Skeletal muscle satellite cell (primary cell): ENCODE results near the gene SIPA1L2.
A peak's percentile ranks its signal among the peaks of the same experiment; 100 is the strongest.

Experiments used
- H3K27me3 ChIP-seq: 2 replicates; pipeline ENCODE4 v1.7.0; 2013; ENCODE audit warnings: low read length; ENCODE audit not compliant: control insufficient read depth, insufficient read depth
- H3K36me3 ChIP-seq: 2 replicates; pipeline ENCODE4 v1.7.0; 2013; ENCODE audit warnings: mild to moderate bottlenecking, control low read depth, low read length; ENCODE audit not compliant: insufficient read depth
- H3K4me1 ChIP-seq: 2 replicates; pipeline ENCODE4 v1.7.0; 2013; ENCODE audit warnings: low read length; ENCODE audit not compliant: control insufficient read depth, insufficient read depth
- H3K4me2 ChIP-seq: 2 replicates; pipeline ENCODE4 v1.7.0; 2013; ENCODE audit warnings: mild to moderate bottlenecking, low read length
- H3K4me3 ChIP-seq: 2 replicates; pipeline ENCODE4 v1.7.0; 2013; ENCODE audit warnings: low read length
- H3K9ac ChIP-seq: 2 replicates; pipeline ENCODE4 v1.7.0; 2013; ENCODE audit warnings: mild to moderate bottlenecking, low read depth, low read length, moderate library complexity
- H3K9me3 ChIP-seq: replicated peaks from 2 replicates; pipeline ENCODE4 v1.7.0; 2013; ENCODE audit warnings: mild to moderate bottlenecking, control low read depth, low read length

The SIPA1L2 gene

DNA sequence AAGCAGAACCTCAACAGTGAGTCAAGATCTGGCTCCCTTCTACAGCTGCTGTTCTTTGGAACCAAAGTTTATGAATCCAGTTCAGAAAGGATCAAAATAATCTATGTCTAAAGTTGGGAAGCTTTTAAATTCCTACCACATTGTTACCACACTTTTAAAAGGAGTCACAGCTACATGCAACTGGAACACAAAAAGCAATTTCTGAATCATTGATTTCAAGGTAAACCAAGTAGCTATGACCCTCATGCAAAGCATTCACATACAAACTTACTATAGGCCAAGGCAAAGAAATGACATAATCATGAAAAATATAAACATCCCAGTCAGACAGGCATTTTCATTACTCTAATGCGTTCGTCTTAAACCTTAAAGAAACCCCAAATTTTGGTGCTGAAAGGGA, 3.5 kb downstream of the SIPA1L2 start:
- no peak overlapping the region for H3K4me2 ChIP-seq
- no peak overlapping the region for H3K9ac ChIP-seq
- peaks cover 17% of the 10 kb centered on the region for H3K4me1 ChIP-seq
- no peaks in the 10 kb centered on the region for H3K27me3 ChIP-seq
- H3K36me3 ChIP-seq, result no peaks in the 10 kb centered on the region
- H3K9me3 ChIP-seq, result no peaks in the 10 kb centered on the region
- no peak overlapping the region for H3K4me3 ChIP-seq

DNA sequence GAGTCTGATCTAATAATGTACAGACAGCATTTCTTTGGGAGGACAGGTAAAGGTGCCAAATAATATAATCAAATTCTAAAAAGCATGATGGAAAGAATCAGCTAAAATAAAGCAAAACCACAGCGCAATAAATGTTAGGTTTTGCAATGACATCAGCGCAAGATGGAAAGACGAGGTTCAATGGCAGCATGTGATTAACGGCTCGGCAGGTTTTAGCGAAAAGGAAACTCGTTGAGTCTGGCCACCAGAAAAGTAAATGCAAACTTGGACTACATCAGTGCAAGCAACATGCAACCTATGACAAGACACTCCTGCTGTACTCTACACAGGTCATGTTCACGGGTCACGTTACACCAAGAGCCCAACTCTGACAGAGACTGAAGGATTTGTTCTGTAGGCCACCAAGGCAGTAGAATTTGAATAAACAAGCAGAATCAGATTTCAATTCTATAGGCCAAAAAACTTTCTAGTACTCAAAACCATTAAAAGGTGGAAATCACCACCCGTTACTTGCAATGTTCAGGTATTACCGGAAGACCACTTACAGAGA, 4.5 kb downstream of the SIPA1L2 start:
- Histone ChIP-seq H3K4me2 (no peak overlapping the region), H3K4me3 (no peak overlapping the region), H3K36me3 (no peaks in the 10 kb centered on the region), H3K9ac (no peak overlapping the region), H3K9me3 (no peaks in the 10 kb centered on the region), H3K4me1 (peaks cover 12% of the 10 kb centered on the region), H3K27me3 (no peaks in the 10 kb centered on the region)

DNA sequence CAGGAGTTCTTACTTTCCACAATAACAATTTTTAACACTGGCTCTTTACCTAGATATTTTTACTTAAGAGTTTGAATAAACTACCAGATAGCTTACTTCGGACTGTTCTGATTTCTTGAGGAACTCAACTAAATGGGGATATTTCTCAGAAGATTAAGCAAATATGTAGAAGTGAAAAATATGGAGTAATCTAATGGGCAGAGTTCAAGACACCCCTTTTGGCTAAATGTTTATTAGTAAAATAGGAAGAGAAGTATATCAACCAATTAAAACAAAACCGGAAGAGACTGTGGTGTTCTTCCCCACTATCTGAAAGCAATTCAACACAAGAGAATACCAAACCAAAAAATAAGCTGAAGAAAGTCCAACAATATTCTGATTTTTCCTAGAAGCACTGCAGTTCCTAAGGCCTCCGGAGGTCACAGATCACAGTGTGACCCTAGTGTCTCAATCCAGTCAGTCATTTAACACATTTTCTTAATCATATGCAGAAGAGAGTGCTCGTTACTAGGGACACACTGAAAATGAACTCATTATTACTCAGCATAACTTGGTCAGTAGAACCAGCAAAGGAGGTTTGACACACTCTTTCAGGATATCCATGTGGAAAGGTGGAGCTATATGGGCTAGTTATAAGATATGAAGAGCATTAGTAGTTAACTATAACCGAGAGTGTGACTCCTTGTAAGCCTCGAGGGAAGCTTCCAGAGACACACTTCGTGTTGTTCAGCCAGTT, 5.2 kb downstream of the SIPA1L2 start:
- Histone ChIP-seq H3K36me3 (no peaks in the 10 kb centered on the region), H3K4me1 (peaks cover 16% of the 10 kb centered on the region), H3K9me3 (no peaks in the 10 kb centered on the region), H3K4me2 (no peak overlapping the region), H3K27me3 (no peaks in the 10 kb centered on the region), H3K9ac (no peak overlapping the region), H3K4me3 (no peak overlapping the region)

DNA sequence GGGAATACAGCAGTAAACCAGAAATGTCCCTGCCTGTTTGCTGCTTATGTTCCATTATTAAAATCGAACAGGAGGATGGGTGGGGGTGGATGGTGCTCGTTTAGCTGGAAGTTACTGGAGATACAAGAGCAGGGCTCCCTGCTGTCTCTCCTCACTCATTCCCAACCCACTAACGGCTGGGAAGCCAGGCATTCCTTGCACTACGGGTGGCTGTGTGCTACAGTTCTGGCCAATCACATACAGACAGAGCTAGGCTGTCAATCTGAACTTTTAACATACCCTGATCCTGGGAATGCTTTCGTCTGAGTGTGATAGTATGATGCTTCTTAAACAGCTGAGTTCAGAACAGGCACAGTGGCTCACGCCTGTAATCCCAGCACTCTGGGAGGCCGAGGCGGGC, 7.0 kb downstream of the SIPA1L2 start:
- Histone ChIP-seq H3K4me3 (no peak overlapping the region), H3K4me1 (peaks cover 11% of the 10 kb centered on the region), H3K9me3 (no peaks in the 10 kb centered on the region), H3K36me3 (no peaks in the 10 kb centered on the region), H3K9ac (no peak overlapping the region), H3K27me3 (no peaks in the 10 kb centered on the region), H3K4me2 (no peak overlapping the region)

DNA sequence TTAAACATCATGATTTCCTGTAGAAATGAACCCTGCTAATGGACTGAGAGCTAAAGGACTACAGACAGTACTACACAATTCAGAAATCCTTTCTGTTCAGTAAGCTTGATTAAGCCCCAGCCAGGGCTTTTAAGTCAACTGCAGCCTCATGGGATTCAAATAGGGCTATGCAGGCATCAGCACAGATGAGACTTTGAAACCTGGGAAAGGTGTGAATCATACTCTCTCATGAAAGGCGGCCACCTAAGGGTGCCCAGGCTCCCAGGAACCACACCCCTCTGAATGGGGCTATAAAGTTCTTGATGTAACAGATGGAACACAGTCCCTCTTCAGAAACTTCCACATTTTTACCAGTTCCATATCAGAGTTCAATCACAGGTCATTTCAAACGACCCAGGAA, 7.6 kb downstream of the SIPA1L2 start:
- Histone ChIP-seq H3K9me3 (no peaks in the 10 kb centered on the region), H3K27me3 (no peaks in the 10 kb centered on the region), H3K9ac (no peak overlapping the region), H3K36me3 (no peaks in the 10 kb centered on the region), H3K4me2 (no peak overlapping the region), H3K4me1 (peaks cover 7% of the 10 kb centered on the region), H3K4me3 (no peak overlapping the region)

DNA sequence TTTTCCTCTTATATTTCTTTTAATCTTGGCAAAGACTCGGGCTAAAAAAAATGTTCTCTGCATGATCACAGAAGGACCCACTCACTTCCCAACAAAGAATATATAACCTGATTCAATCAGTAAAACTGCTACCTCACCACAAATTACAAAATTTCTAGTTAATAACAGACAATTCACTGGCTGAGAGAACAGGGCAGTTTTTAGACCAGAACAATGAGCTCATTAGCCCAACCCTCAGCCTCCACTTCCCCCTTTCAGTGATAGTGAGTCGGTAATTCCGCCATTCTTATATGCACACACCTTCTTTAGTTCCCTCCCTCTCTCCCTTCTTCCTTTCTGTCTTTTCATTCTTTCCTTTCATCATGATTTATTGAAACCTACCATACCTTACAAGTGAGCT, 8.9 kb downstream of the SIPA1L2 start:
- Histone ChIP-seq H3K9me3 (no peaks in the 10 kb centered on the region), H3K27me3 (no peaks in the 10 kb centered on the region), H3K4me1 (peaks cover 5% of the 10 kb centered on the region), H3K4me2 (no peak overlapping the region), H3K9ac (no peak overlapping the region), H3K36me3 (no peaks in the 10 kb centered on the region), H3K4me3 (no peak overlapping the region)

DNA sequence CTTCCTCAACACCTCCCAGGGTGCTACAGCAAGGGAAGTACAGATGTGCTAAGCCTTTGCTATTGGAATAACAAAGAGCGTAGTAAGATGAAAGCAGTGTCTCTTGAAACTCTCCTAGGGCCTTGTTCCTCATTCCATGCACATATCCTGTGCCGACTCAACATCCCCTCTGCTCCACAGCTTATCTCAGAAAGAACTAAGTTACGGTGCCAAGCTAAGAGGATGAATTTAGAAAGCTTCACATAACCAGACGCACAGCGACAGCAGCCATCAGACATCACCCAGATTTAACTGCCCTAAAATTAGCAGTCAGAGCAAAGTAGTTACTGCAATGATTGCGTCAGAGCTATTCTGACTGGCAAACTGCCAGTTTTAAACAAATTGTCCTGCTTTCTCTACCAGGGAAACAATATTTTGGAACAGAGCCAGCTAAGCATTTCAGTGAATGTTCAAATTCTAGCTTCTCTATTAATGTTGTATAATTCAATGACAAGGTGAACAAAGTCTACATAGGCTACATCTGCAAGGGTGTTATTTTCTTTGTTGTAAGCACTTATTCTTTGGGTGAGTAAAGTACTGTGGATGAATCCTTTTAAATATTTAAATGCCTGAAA, 9.5 kb downstream of the SIPA1L2 start:
- no peaks in the 10 kb centered on the region for H3K9me3 ChIP-seq
- H3K4me2 ChIP-seq, result no peak overlapping the region
- H3K27me3 ChIP-seq, result no peaks in the 10 kb centered on the region
- H3K4me1 ChIP-seq, result peaks cover 5% of the 10 kb centered on the region
- H3K9ac ChIP-seq, result no peak overlapping the region
- H3K4me3 ChIP-seq, result no peak overlapping the region
- no peaks in the 10 kb centered on the region for H3K36me3 ChIP-seq

DNA sequence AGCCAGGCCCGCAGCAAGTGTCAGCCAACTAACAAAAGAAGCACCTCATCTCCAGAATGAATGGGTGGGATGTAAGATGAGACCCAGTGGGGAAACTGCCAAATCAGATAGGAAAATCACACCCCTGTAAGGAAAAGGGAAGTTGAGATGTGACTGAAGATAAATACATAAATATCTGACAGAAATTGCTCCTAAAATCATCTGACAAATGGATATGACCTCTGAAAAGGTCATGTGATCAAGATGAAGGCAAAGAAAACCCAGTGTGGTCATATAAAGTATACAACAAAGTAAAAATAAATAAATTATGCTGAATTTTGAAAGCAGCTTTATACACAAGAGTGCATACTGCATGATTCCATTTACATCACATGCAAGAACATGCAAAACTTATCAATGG, 12.7 kb downstream of the SIPA1L2 start:
- Histone ChIP-seq H3K36me3 (no peaks in the 10 kb centered on the region), H3K9me3 (no peaks in the 10 kb centered on the region), H3K4me3 (no peak overlapping the region), H3K4me2 (no peak overlapping the region), H3K9ac (no peak overlapping the region), H3K27me3 (no peaks in the 10 kb centered on the region), H3K4me1 (peaks cover 19% of the 10 kb centered on the region)

DNA sequence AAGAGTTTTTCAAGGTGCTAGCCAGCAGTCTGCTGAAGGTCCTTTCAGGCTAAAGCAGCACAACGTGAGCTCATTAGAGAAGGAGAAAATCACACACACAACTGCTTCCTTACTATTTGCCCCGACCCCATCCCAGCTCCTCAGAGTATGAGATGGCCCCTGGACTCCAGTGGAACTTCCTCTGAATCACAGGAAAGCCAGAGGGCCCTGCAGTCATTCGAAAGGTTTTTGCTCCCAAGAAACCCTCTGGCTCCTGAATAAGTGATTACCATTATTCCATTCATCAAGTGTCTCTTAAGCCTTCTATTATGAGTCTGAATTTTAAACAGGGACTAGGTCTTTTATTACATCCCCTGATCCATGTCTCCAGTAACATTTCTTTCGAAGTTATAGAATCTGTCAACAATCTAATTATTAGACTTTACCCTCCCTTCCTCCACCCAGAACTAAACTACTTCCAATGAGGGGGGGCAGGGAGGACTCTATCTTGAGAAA, 14.6 kb downstream of the SIPA1L2 start:
- Histone ChIP-seq H3K9me3 (no peaks in the 10 kb centered on the region), H3K4me2 (no peak overlapping the region), H3K36me3 (no peaks in the 10 kb centered on the region), H3K9ac (no peak overlapping the region), H3K4me1 (peaks cover 18% of the 10 kb centered on the region), H3K4me3 (no peak overlapping the region), H3K27me3 (no peaks in the 10 kb centered on the region)

DNA sequence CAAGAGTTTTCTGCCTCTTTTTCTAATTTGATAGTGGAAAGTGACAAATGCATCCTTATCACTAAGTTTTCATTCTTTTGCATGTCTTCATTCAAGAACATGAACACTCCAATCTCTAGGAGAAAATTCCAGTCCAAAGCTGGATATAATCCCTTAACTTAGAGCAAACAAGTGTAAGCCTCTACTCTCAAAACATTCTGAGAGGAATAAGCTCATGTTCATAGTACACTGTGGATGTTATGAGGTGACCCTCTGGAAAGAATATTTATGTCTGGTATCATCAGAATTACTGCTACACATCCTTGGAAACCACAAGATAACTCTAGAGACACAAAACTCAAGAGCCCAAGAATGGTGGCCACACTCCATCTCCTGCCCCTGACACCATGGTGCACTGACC, 15.1 kb downstream of the SIPA1L2 start:
- Histone ChIP-seq H3K36me3 (no peaks in the 10 kb centered on the region), H3K4me2 (no peak overlapping the region), H3K27me3 (no peaks in the 10 kb centered on the region), H3K4me1 (peaks cover 14% of the 10 kb centered on the region), H3K4me3 (no peak overlapping the region), H3K9ac (no peak overlapping the region), H3K9me3 (no peaks in the 10 kb centered on the region)

DNA sequence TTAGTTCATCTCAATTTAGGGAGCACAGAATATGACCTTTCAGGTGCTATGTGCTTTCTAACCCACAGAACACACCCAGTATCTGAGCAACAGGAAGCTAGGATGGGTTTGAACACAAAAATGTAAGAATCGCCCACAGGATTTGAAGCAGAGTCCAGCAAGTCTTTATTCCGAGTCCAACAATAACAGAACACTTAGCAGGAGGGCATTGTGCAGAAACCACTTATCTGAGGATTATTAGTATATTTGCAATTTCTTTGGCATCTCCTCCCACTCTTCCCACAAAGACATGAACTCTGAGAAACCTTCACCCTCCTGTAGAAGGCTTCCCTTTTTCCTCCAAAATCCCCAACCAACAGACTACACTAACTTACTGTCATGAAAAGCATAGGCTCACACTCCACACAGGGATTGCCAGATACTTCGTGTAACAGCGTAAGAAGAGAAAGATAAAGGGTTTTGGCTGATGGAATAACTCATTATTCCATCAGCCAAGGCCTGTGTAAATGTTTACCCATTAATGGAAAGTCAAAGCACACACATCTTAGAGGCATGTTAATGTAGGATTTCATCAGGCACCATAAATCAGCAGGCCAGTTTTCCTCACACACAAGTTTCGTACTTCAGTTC, 16.1 kb downstream of the SIPA1L2 start:
- Histone ChIP-seq H3K27me3 (no peaks in the 10 kb centered on the region), H3K36me3 (no peaks in the 10 kb centered on the region), H3K4me3 (no peak overlapping the region), H3K9me3 (no peaks in the 10 kb centered on the region), H3K9ac (no peak overlapping the region), H3K4me2 (peak overlapping the region; percentile 12), H3K4me1 (peaks cover 14% of the 10 kb centered on the region)
